Fibroblast of lung (primary cell): ENCODE measurements around the gene PCDHA1. TPM values are rescaled to one million over a fixed set of nuclear protein-coding genes. Genes with fewer than 3 reads are reported as not detected.
A peak's percentile ranks its signal among the peaks of the same experiment; 100 is the strongest.
"Not testable (repeated sequence)": the region's sequence is repeated elsewhere in the genome, so short reads cannot be mapped to it uniquely, and the experiment has no call there.

ENCODE experiments used
- DNase-seq, 2 donors: peaks; one replicate each; pipeline versions ENCODE4 v3.0.0 to v3.0.0-alpha.2; 2010; ENCODE audit warnings: low read depth in 2 of 2
- H2AFZ ChIP-seq: 2 replicates; pipeline ENCODE4 v1.5.1; 2012; ENCODE audit warnings: low read length, control low read depth, inconsistent platforms
- H3K27ac ChIP-seq: 2 replicates; pipeline ENCODE4 v1.5.1; 2011; ENCODE audit warnings: low read length, control low read depth; ENCODE audit not compliant: insufficient read depth
- H3K27me3 ChIP-seq: 2 replicates; pipeline ENCODE4 v1.5.1; 2011; ENCODE audit warnings: mild to moderate bottlenecking, low read length; ENCODE audit not compliant: control insufficient read depth, insufficient read depth
- H3K36me3 ChIP-seq: 2 replicates; pipeline ENCODE4 v1.5.1; 2011; ENCODE audit warnings: low read length; ENCODE audit not compliant: control insufficient read depth, insufficient read depth
- H3K4me1 ChIP-seq: 2 replicates; pipeline ENCODE4 v1.5.1; 2011; ENCODE audit warnings: low read length; ENCODE audit not compliant: control insufficient read depth, insufficient read depth; ENCODE audit errors: extremely low read depth
- H3K4me2 ChIP-seq: 2 replicates; pipeline ENCODE4 v1.5.1; 2011; ENCODE audit warnings: low read length, control low read depth; ENCODE audit not compliant: insufficient read depth; ENCODE audit errors: extremely low read depth
- H3K4me3 ChIP-seq, 4 experiments: fragments of 200-600 bp in 1 of 4; sonication (generic) in 1 of 4; replicated peaks in 1 of 4; 2 replicates each; pipeline ENCODE4 v1.5.1; 2011 to 2016; ENCODE audit warnings: low read length in 4 of 4, low read depth in 3 of 4, mild to moderate bottlenecking in 3 of 4, control low read depth in 2 of 4, inconsistent platforms in 1 of 4, mixed read lengths in 1 of 4; ENCODE audit not compliant: insufficient read depth in 1 of 4; ENCODE audit errors: control extremely low read depth in 1 of 4
- H3K79me2 ChIP-seq: 2 replicates; pipeline ENCODE4 v1.5.1; 2012; ENCODE audit warnings: mild to moderate bottlenecking, low read length, inconsistent platforms; ENCODE audit not compliant: control insufficient read depth, insufficient read depth
- H3K9ac ChIP-seq: 2 replicates; pipeline ENCODE4 v1.5.1; 2011; ENCODE audit warnings: mild to moderate bottlenecking, low read length, control low read depth; ENCODE audit not compliant: insufficient read depth
- H3K9me3 ChIP-seq: 2 replicates; pipeline ENCODE4 v1.5.1; 2012; ENCODE audit warnings: low read depth, low read length; ENCODE audit not compliant: control insufficient read depth, insufficient read depth
- H4K20me1 ChIP-seq: 2 replicates; pipeline ENCODE4 v1.5.1; 2011; ENCODE audit warnings: low read length; ENCODE audit not compliant: control insufficient read depth, insufficient read depth; ENCODE audit errors: extremely low read depth
- CTCF ChIP-seq, 2 donors: IDR thresholded peaks in 1 of 2; conservative IDR thresholded peaks in 1 of 2; 1 replicate in 1 of 2; 2 replicates in 1 of 2; pipeline ENCODE4 v1.5.1; 2011 to 2012; ENCODE audit warnings: low read length in 2 of 2, control low read depth in 1 of 2, inconsistent platforms in 1 of 2, low read depth in 1 of 2, mild to moderate bottlenecking in 1 of 2
- EZH2 ChIP-seq: IDR thresholded peaks from 2 replicates; pipeline ENCODE4 v1.5.1; 2012; ENCODE audit warnings: low read length, control low read depth, mild to moderate bottlenecking; ENCODE audit errors: missing control alignments
- polyA plus RNA-seq, 2 donors: library from polyadenylated mRNA; depleted of rRNA in 1 of 2; stranded (reverse) in 1 of 2; unstranded in 1 of 2; fragments of >200 nt; gene quantifications; 2 replicates each; pipeline ENCODE4 v1.2.1, GENCODE V29; 2011 to 2012; ENCODE audit warnings: missing spikeins in 1 of 2
- total RNA-seq: library from RNA; depleted of rRNA; stranded (reverse); fragments of >200 nt; gene quantifications from 2 replicates; pipeline ENCODE4 v1.2.1, GENCODE V29; 2014

The PCDHA1 gene
- total and polyA plus RNA-seq, 2 donors (not counting 1 experiment from before 2014, with no cell fraction given) = under 0.01 to 0.12 TPM

GRCh38 chr5:140802781-140803271 lies 16.9 kb downstream of the PCDHA1 start:
- Histone ChIP-seq H3K9me3 (no peaks in the 10 kb centered on the region), H3K79me2 (no peaks in the 10 kb centered on the region), H4K20me1 (no peaks in the 10 kb centered on the region), H3K27me3 (no peaks in the 10 kb centered on the region), H3K4me2 (no peak overlapping the region), H3K9ac (no peak overlapping the region), H3K27ac (no peak overlapping the region), H3K36me3 (no peaks in the 10 kb centered on the region), H3K4me1 (no peaks in the 10 kb centered on the region), H2AFZ (no peak overlapping the region), H3K4me3 (no peak overlapping the region)
- no peak for DNase-seq
- TF ChIP-seq CTCF (conservative IDR thresholded peaks at IDR 0.05 in 1 of 2, IDR thresholded peaks at IDR 0.05 in 1 of 2; ENCODE audit: low read depth in 1 of 2, low read length in 2 of 2) = no peak
- TF ChIP-seq EZH2 = no peak

GRCh38 chr5:140806834-140807775 lies 21.2 kb downstream of the PCDHA1 start, which contains the start of gene PCDHA4:
TSS of gene PCDHA4 (plus strand) at chr5:140807068.
- peak; percentile 2 to 30 for TF ChIP-seq CTCF (conservative IDR thresholded peaks at IDR 0.05 in 1 of 2, IDR thresholded peaks at IDR 0.05 in 1 of 2; ENCODE audit: low read depth in 1 of 2, low read length in 2 of 2)
- TF ChIP-seq EZH2 = no peak
- peak within 1 kb of the TSS in 1 of 4 experiments; percentile 44 for H3K4me3 ChIP-seq
- H2AFZ ChIP-seq = peak within 1 kb of the TSS; percentile 20
- no peaks in the 10 kb centered on the region for H3K36me3 ChIP-seq
- no peak within 1 kb of the TSS for H3K27ac ChIP-seq
- H3K27me3 ChIP-seq = no peaks in the 10 kb centered on the region
- H3K4me1 ChIP-seq = no peaks in the 10 kb centered on the region
- H3K4me2 ChIP-seq = peak within 1 kb of the TSS; percentile 44
- H3K9me3 ChIP-seq = no peaks in the 10 kb centered on the region
- no peaks in the 10 kb centered on the region for H3K79me2 ChIP-seq
- no peak within 1 kb of the TSS for H3K9ac ChIP-seq
- DNase-seq = no peak
- no peaks in the 10 kb centered on the region for H4K20me1 ChIP-seq

- not testable (repeated sequence) for H3K36me3 ChIP-seq, H2AFZ ChIP-seq, H3K9me3 ChIP-seq, H4K20me1 ChIP-seq, H3K9ac ChIP-seq, H3K27ac ChIP-seq, H3K27me3 ChIP-seq, H3K4me1 ChIP-seq, H3K4me3 ChIP-seq, DNase-seq, H3K4me2 ChIP-seq, H3K79me2 ChIP-seq
These were observed 22.4 kb downstream of the PCDHA1 start for GRCh38 chr5:140808241-140808888.
